ENCODE measurements around the gene MAP1S. TPM values are rescaled to one million over a fixed set of nuclear protein-coding genes. Genes with fewer than 3 reads are reported as not detected.
A peak's percentile ranks its signal among the peaks of the same experiment; 100 is the strongest.

Gene MAP1S
- polyA plus RNA-seq, 4 donors: 18.0 to 26.4 (median 21.9) TPM

DNA sequence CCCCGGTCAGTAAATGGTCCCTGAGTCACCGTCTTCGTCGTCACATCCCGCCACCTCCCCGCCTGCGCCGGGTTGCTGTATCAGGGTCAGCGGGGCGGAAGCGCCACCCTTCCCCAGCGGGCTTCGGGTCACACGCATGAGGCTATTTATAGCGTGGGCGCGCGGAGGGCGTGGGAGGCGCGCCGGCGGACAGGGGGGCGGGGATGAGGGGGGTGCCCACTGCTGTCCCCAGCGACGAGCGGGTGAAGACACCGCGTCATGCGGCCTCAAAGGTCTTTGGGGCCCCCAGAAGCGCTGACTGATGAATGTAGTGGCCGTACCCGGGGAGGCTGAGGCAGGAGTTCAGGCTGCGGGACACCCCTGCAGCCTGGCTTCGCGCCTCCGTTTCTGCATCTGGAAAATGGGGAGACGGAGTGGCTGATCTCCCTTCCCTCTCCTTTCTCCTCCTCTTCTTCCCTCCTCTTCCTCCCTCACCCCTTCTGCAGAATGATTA lies 39.0 kb upstream of the MAP1S start:
- Histone ChIP-seq H3K27me3 (ENCODE audit: control insufficient read depth in 3 of 3, insufficient read depth in 3 of 3, low read length in 3 of 3) (peaks cover 0 to 32% (median 3%) of the 10 kb centered on the region in 3 donors), H3K27ac (ENCODE audit: low read depth in 1 of 3, low read length in 2 of 3) (no peak overlapping the region)
- DNase-seq: peak in 1 of 2 donors; percentile 49

DNA sequence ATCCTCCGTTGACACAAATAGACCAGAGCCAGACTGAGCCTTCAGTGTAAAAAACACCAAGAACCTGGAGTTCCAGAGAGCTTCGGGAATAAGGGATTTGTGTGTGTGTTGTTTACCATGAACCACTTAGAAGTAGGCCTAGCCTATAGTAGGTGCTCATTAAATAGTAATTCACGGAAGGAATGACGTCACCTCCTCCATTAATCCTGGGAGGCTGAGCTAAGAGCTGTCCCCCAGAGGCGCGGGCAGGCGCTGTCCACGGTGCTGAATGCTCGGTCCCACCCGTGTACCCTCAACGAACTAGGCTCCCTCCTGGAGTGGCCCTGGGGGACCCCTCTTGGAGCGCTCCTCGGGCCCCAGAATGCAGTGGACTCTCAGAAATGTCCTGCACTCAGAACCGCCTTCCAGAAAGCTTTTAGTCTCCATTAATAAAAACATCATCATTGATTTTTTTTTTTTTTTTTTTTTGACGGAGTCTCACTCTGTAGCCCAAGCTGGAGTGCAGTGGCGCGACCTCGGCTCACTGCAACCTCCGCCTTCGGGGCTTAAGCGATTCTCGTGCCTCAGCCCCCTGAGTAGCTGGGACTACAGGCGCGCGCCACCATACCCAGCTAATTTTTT lies 37.7 kb upstream of the MAP1S start:
- no peaks in the 10 kb centered on the region for H3K9me3 ChIP-seq (ENCODE audit: control insufficient read depth in 2 of 2, insufficient read depth in 1 of 2, low read depth in 1 of 2, low read length in 1 of 2)
- no peak for FAIRE-seq

More for the DNA sequence above, 39.0 kb upstream of the MAP1S start:
- 4 to 7% (median 6%) methylated on average over 30 to 38 of the region's 38 CpGs for WGBS, 3 donors
- Histone ChIP-seq H3K4me3 (ENCODE audit: low read depth in 1 of 3, low read length in 3 of 3) (no peak overlapping the region), H3K9me3 (ENCODE audit: control insufficient read depth in 2 of 2, insufficient read depth in 1 of 2, low read depth in 1 of 2, low read length in 1 of 2) (no peaks in the 10 kb centered on the region), H3K4me1 (ENCODE audit: control insufficient read depth in 3 of 3, insufficient read depth in 2 of 3, low read depth in 1 of 3, low read length in 2 of 3) (no peaks in the 10 kb centered on the region), H3K36me3 (ENCODE audit: control insufficient read depth in 3 of 3, insufficient read depth in 2 of 3, low read depth in 1 of 3, low read length in 3 of 3) (no peaks in the 10 kb centered on the region)
- no peak for FAIRE-seq

DNA sequence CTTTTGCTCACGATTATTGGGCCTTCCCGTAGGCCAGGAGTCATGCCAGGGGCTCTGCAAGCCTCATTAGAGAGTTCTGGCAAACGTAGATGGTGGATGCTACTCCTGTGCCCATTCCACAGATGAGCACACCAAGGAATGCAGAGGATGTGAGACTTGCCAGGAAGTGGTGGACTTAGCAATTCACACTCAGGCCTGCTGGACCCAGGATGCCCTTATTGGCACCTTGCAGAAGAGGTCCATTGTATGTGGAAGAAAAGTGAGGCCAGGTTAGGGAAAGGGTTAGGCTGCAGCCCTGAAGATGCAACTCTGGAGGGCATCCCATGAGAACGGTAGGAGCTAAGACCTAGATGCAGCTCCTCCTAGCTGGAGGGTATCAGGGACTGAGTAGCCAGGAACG lies 37.0 kb upstream of the MAP1S start:
- H3K27me3 ChIP-seq (ENCODE audit: control insufficient read depth in 3 of 3, insufficient read depth in 3 of 3, low read length in 3 of 3): peaks cover 0 to 49% (median 6%) of the 10 kb centered on the region in 3 donors
- no peak overlapping the region for H3K27ac ChIP-seq (ENCODE audit: low read depth in 1 of 3, low read length in 2 of 3)
- H3K4me3 ChIP-seq (ENCODE audit: low read depth in 1 of 3, low read length in 3 of 3): no peak overlapping the region
- H3K9me3 ChIP-seq (ENCODE audit: control insufficient read depth in 2 of 2, insufficient read depth in 1 of 2, low read depth in 1 of 2, low read length in 1 of 2): no peaks in the 10 kb centered on the region
- peaks cover 0 to 2% (median 0%) of the 10 kb centered on the region in 3 donors for H3K4me1 ChIP-seq (ENCODE audit: control insufficient read depth in 3 of 3, insufficient read depth in 2 of 3, low read depth in 1 of 3, low read length in 2 of 3)
- 56 to 73% (median 71%) methylated on average over 5 of the region's 5 CpGs for WGBS, 3 donors
- DNase-seq: no peak
- no peaks in the 10 kb centered on the region for H3K36me3 ChIP-seq (ENCODE audit: control insufficient read depth in 3 of 3, insufficient read depth in 2 of 3, low read depth in 1 of 3, low read length in 3 of 3)
- FAIRE-seq: no peak

More for the DNA sequence above, 37.7 kb upstream of the MAP1S start:
- H3K27me3 ChIP-seq (ENCODE audit: control insufficient read depth in 3 of 3, insufficient read depth in 3 of 3, low read length in 3 of 3): peaks cover 0 to 43% (median 3%) of the 10 kb centered on the region in 3 donors
- 50 to 62% (median 55%) methylated on average over 25 of the region's 25 CpGs for WGBS, 3 donors
- H3K36me3 ChIP-seq (ENCODE audit: control insufficient read depth in 3 of 3, insufficient read depth in 2 of 3, low read depth in 1 of 3, low read length in 3 of 3): no peaks in the 10 kb centered on the region
- no peak overlapping the region for H3K27ac ChIP-seq (ENCODE audit: low read depth in 1 of 3, low read length in 2 of 3)
- no peak overlapping the region for H3K4me3 ChIP-seq (ENCODE audit: low read depth in 1 of 3, low read length in 3 of 3)
- no peaks in the 10 kb centered on the region for H3K4me1 ChIP-seq (ENCODE audit: control insufficient read depth in 3 of 3, insufficient read depth in 2 of 3, low read depth in 1 of 3, low read length in 2 of 3)
- DNase-seq: no peak

DNA sequence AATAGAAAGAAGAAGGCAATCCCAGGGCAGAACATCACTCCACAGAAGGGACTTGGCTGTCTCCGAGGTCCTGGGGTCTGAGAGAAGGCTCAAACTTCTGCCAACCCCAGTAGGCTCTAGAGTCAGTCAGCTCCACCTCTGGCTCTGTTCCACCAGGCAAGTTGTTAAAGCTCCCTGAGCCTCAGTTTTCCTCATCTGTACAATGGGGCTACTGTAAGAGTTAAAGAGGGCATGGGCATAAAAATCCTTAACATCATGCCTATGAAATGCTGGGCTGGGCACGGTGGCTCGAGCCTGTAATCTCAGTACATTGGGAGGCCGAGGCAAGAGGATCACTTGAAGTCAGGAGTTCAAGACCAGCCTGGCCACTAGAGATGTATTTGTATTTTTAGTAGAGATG lies 36.2 kb upstream of the MAP1S start:
- H3K27ac ChIP-seq (ENCODE audit: low read depth in 1 of 3, low read length in 2 of 3): no peak overlapping the region
- H3K9me3 ChIP-seq (ENCODE audit: control insufficient read depth in 2 of 2, insufficient read depth in 1 of 2, low read depth in 1 of 2, low read length in 1 of 2): no peaks in the 10 kb centered on the region
- no peak for FAIRE-seq
- H3K27me3 ChIP-seq (ENCODE audit: control insufficient read depth in 3 of 3, insufficient read depth in 3 of 3, low read length in 3 of 3): peaks cover 3 to 57% (median 11%) of the 10 kb centered on the region in 3 donors
- H3K4me1 ChIP-seq (ENCODE audit: control insufficient read depth in 3 of 3, insufficient read depth in 2 of 3, low read depth in 1 of 3, low read length in 2 of 3): peaks cover 0 to 2% (median 0%) of the 10 kb centered on the region in 3 donors
- no peak for DNase-seq
- no peaks in the 10 kb centered on the region for H3K36me3 ChIP-seq (ENCODE audit: control insufficient read depth in 3 of 3, insufficient read depth in 2 of 3, low read depth in 1 of 3, low read length in 3 of 3)
- 78 to 85% (median 79%) methylated on average over 4 of the region's 4 CpGs for WGBS, 3 donors
- H3K4me3 ChIP-seq (ENCODE audit: low read depth in 1 of 3, low read length in 3 of 3): no peak overlapping the region

DNA sequence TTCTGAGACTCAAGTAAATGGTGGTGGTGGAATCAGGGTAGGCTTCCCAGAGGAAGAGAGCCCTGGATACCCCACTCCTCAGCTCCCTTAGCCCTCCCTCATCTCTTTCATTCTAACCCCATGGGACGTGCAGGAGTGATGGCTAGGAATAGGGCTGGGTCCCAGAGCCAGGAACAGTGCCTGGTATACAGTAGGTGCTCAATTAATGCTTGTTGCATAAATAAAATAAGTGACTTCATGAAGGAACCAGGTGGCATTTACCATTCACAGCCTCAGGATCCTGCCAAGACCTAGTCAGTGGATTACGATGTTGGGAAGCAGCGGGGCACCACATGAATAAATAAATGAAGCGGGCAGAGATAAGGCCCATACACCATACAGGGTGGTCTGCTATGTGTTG lies 35.0 kb upstream of the MAP1S start:
- no peak overlapping the region for H3K27ac ChIP-seq (ENCODE audit: low read depth in 1 of 3, low read length in 2 of 3)
- WGBS, 3 donors: 50 to 73% (median 53%) methylated on average over 4 of the region's 4 CpGs
- no peaks in the 10 kb centered on the region for H3K9me3 ChIP-seq (ENCODE audit: control insufficient read depth in 2 of 2, insufficient read depth in 1 of 2, low read depth in 1 of 2, low read length in 1 of 2)
- no peak for DNase-seq
- peaks cover 0 to 2% (median 0%) of the 10 kb centered on the region in 3 donors for H3K4me1 ChIP-seq (ENCODE audit: control insufficient read depth in 3 of 3, insufficient read depth in 2 of 3, low read depth in 1 of 3, low read length in 2 of 3)
- no peaks in the 10 kb centered on the region for H3K36me3 ChIP-seq (ENCODE audit: control insufficient read depth in 3 of 3, insufficient read depth in 2 of 3, low read depth in 1 of 3, low read length in 3 of 3)
- H3K27me3 ChIP-seq (ENCODE audit: control insufficient read depth in 3 of 3, insufficient read depth in 3 of 3, low read length in 3 of 3): peaks cover 3 to 63% (median 14%) of the 10 kb centered on the region in 3 donors
- no peak overlapping the region for H3K4me3 ChIP-seq (ENCODE audit: low read depth in 1 of 3, low read length in 3 of 3)
- FAIRE-seq: no peak

DNA sequence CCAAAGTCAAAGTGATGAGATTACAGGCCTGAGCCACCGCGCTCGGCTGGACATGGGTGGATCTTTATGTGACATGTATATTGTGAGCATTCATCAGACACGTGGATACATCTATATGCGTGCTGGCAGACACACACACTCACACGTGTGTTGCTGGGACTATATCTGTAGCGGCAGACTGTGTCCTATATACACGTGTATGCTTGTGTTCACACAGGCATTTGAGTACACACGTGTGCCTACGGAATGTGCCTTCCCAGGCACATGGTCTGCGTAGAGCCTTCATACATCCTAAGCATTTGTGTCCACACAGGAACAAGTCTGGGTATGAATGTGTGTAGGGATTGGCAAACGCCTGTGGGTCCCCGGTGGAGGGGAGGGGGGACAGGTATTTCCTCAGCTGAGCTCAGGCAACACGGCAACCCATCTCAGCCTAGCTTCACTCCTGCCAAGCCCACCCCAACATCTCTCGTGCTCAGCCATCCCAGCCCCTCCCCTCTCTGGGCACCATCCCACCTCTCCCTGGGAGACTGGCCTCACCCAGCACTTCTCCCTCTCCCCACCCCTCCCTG lies 33.7 kb upstream of the MAP1S start:
- FAIRE-seq (no peak), DNase-seq (no peak)
- no peaks in the 10 kb centered on the region for H3K36me3 ChIP-seq (ENCODE audit: control insufficient read depth in 3 of 3, insufficient read depth in 2 of 3, low read depth in 1 of 3, low read length in 3 of 3)
- WGBS, 3 donors: 58 to 61% (median 58%) methylated on average over 14 to 15 of the region's 15 CpGs
- H3K4me1 ChIP-seq (ENCODE audit: control insufficient read depth in 3 of 3, insufficient read depth in 2 of 3, low read depth in 1 of 3, low read length in 2 of 3): peaks cover 0 to 2% (median 0%) of the 10 kb centered on the region in 3 donors
- peaks cover 3 to 52% (median 12%) of the 10 kb centered on the region in 3 donors for H3K27me3 ChIP-seq (ENCODE audit: control insufficient read depth in 3 of 3, insufficient read depth in 3 of 3, low read length in 3 of 3)
- no peaks in the 10 kb centered on the region for H3K9me3 ChIP-seq (ENCODE audit: control insufficient read depth in 2 of 2, insufficient read depth in 1 of 2, low read depth in 1 of 2, low read length in 1 of 2)
- no peak overlapping the region for H3K4me3 ChIP-seq (ENCODE audit: low read depth in 1 of 3, low read length in 3 of 3)
- H3K27ac ChIP-seq (ENCODE audit: low read depth in 1 of 3, low read length in 2 of 3): no peak overlapping the region

DNA sequence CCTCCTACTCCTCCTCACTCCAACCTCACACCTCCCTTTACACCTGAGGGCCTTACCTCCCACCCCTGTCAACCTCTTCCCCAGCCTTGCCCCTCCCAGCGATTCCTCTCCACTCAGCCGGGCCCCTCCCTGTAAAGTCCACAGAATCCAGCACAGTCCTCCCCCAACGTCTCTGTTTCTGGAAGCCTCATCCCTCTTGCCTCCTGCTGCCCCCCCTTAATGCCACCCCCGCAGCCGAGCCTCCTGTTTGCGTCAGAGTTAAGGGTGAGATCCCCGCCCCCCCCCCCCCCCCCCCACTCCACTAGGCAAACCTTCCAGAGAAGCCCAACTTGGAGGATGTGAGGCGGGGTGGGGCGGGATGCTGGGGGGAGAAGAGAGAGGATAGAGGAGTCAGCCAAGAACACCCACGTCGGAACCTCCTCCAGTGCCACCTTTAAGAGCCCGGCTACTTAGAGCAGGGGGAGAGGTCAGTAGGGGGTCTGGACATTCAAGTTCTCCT lies 33.2 kb upstream of the MAP1S start:
- H3K27ac ChIP-seq (ENCODE audit: low read depth in 1 of 3, low read length in 2 of 3): peak overlapping the region in 1 of 3 donors; percentile 36
- H3K4me1 ChIP-seq (ENCODE audit: control insufficient read depth in 3 of 3, insufficient read depth in 2 of 3, low read depth in 1 of 3, low read length in 2 of 3): peaks cover 0 to 2% (median 0%) of the 10 kb centered on the region in 3 donors
- no peaks in the 10 kb centered on the region for H3K36me3 ChIP-seq (ENCODE audit: control insufficient read depth in 3 of 3, insufficient read depth in 2 of 3, low read depth in 1 of 3, low read length in 3 of 3)
- H3K4me3 ChIP-seq (ENCODE audit: low read depth in 1 of 3, low read length in 3 of 3): no peak overlapping the region
- peaks cover 3 to 48% (median 16%) of the 10 kb centered on the region in 3 donors for H3K27me3 ChIP-seq (ENCODE audit: control insufficient read depth in 3 of 3, insufficient read depth in 3 of 3, low read length in 3 of 3)
- WGBS, 3 donors: 1 to 4% (median 3%) methylated on average over 10 to 12 of the region's 12 CpGs
- DNase-seq: no peak
- no peak for FAIRE-seq
- H3K9me3 ChIP-seq (ENCODE audit: control insufficient read depth in 2 of 2, insufficient read depth in 1 of 2, low read depth in 1 of 2, low read length in 1 of 2): no peaks in the 10 kb centered on the region

DNA sequence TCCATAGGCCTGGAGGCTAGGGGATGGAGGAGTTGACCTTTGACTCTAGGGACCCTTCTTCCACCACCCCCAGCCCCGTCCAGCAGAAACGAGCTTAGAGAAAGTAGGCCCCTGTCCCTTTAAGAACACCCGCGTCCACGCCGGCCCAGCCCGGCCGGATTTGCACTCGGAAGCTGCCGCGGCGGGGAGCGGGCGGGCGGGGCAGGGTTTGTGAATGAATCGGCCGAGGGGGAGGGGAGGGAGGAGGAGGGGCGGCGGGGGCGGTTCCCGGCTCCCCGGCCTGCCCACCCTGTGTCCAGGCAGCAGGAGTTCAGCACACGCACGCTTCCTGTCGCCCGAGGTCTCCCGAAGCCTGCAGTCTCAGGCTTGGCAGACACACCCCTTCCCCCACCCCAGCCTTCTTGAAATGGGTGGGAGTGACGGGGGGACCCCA lies 32.7 kb upstream of the MAP1S start:
- no peak for DNase-seq
- Histone ChIP-seq H3K36me3 (ENCODE audit: control insufficient read depth in 3 of 3, insufficient read depth in 2 of 3, low read depth in 1 of 3, low read length in 3 of 3) (no peaks in the 10 kb centered on the region), H3K27me3 (ENCODE audit: control insufficient read depth in 3 of 3, insufficient read depth in 3 of 3, low read length in 3 of 3) (peaks cover 3 to 43% (median 16%) of the 10 kb centered on the region in 3 donors), H3K27ac (ENCODE audit: low read depth in 1 of 3, low read length in 2 of 3) (peak overlapping the region in 1 of 3 donors; percentile 36), H3K9me3 (ENCODE audit: control insufficient read depth in 2 of 2, insufficient read depth in 1 of 2, low read depth in 1 of 2, low read length in 1 of 2) (no peaks in the 10 kb centered on the region), H3K4me1 (ENCODE audit: control insufficient read depth in 3 of 3, insufficient read depth in 2 of 3, low read depth in 1 of 3, low read length in 2 of 3) (peaks cover 0 to 2% (median 0%) of the 10 kb centered on the region in 3 donors), H3K4me3 (ENCODE audit: low read depth in 1 of 3, low read length in 3 of 3) (no peak overlapping the region)
- FAIRE-seq: no peak
- WGBS, 3 donors: 0 to 1% (median 1%) methylated on average over 13 to 26 of the region's 28 CpGs
